Activated T-cell treated with anti-CD3 and anti-CD28 coated beads for 24 hours (primary cell): Measurements from ENCODE around the gene FBLN5.
"Not testable (repeated sequence)": the region's sequence is repeated elsewhere in the genome, so short reads cannot be mapped to it uniquely, and the experiment has no call there.

Experiments used
- DNase-seq: peaks from one replicate; pipeline ENCODE4 v3.0.0-alpha.2; 2020; ENCODE audit warnings: low read depth

Gene FBLN5

DNA sequence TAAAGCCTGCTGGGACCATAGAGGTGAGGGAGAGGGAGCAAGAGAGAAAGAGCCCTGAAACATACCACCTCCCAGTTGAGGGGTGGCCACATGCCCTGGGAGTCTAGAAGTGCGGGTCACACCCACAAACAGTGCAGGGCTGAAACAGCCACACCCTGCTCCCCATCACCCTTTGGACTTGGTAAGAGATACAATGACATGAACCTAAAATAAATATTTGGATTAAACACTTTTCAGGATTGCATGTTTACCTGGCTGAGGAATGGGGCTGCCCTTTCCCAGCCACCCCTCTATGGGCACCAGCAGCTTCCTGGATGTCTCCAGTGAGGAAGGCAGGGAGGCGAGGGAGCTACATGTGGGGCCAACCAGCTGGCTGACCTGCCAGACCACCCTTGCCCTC lies 41.1 kb downstream of the FBLN5 start:
- DNase-seq = no peak

DNA sequence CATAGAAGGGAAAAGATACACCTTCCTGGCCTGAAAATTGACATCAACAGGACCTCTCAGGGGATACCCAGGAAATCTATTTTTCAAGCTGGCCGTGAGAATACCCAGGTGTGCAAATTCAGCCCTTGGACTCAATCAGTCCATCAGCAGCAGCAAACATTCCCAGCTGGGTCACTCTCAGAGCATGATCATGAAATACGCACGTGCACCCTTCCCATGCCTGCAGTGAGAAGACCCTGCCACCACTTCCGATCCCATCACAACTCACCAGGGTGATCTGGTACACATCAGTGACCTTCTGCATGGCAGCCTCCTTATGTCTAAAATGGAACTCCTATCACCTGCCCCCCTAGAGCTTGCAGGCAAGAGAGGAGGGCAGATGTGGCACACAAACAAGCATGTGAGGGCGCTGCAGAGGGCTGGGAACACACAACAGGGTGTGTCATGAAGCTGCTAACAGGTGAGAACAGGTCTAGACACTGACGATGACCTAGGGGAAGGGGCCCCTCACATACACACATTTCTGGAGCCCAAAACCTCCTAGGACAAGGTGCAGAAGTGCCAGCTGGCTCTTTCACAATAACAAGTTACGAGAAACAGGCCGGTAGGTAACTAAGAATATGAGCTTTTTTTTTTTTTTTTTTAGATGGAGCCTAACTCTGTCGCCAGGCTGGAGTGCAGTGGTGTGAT lies 42.4 kb downstream of the FBLN5 start:
- DNase-seq = no peak

DNA sequence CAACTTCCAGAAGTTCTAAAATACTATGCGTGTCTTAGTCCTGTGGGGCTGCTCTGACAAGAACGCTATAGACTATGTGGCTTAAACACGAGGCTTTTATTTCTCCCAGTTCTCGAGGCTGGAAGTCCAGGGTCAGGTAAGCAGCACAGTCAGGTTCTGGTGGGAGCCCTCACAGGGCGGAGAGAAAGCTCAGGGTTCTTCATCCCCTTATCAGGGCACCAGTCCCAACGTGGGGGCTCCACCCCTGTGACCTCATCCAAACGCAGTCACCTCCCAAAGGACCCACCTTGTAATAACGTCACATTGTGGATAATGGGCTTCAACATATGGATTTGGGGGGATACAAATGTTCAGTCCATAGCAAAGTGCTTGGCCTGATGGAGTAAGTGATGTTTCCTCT lies 43.0 kb downstream of the FBLN5 start:
- DNase-seq = no peak

DNA sequence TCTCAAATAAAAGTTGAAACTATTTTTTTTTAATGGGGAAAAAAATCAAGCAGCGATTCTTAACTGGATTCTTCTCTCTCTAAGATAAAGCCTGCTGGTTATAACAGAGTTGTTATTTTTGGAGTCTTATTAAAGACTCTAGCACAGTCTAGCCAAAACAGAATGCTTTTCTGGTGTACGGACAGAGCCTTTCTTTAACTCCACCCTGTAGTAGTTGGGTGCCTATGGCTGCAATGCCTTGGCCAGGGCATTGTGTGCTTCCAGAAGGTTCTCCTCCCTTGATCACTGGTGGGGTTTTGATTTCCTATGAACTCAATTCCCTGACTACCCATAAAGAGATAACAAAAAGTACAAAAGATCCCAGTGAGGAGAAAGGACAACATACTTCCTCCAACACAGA lies 44.4 kb downstream of the FBLN5 start:
- DNase-seq = no peak

DNA sequence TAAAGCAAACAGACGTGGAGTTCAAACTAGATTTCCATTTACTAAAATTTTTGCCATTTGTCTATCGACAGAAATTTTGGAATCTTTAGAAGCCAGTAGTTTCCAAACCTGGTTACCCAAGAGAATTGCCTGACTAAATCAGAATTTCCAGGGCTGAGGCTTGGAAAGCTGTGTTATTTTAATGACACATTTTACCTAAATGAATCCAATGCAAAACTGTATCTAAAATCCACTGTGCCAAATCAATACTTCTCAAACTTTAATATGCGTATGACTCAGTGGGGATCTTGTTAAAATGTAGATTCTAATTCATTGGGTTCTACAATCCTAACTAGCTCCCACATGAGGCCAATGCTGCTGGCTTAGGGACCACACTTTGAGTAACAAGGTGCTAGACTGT lies 45.2 kb downstream of the FBLN5 start:
- DNase-seq = no peak

DNA sequence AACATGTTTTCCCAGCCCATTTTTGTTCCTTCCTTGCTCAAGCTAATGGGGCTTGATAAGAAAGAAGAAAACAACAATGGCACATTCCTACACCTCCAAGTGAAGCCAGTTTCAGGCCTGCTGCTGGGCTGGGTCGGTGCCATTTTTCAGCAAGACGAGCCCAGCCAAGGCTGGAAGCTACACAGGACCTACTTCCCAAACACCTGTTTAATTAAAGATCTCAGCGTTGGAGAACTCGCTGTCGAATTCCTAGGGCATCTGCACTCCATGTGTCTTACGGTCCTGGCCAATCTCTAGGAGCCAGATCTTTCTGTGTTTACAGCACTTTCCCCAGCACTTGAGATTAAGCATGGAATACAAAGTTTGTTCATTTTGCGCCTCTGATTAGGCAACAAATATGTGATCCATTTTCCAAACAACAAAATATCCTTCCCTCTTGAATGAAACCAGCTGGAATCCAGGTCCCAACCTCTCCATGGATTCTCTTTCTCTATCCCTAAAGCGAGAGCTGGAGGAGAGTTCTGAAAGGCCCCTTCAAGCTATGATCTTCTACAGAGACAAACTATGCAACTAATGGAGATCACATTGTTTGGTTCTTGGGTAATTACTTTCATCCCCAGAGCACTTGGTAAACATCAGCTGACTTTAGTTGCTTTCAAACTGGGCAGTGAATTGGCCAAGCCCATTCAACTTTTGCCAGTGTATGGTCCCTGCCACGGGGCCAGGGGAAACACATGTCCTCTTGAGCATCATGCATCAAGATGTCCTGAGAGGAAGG lies 45.9 kb downstream of the FBLN5 start:
- no peak for DNase-seq

DNA sequence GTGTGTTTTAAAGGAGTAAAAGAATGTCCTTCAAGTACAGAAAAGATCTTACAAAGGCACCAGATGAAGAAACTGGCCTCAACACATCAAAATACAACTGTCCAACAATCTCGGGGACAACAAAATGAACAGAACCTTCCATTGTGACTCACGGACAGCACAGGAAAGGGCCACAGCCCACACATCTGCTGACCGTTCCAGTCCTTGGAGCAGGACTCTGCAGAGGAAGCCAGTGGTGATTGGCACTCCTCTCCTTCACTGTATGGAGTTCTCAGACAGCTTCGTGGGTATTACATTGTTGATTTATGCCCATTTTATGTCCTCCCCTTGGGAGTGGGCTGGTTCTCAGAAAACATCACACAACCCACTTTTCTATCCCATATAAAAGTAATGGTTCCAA lies 47.7 kb downstream of the FBLN5 start:
- no peak for DNase-seq

- no peak for DNase-seq
These were observed 48.3 kb downstream of the FBLN5 start for GRCh38 chr14:91899213-91899612.

DNA sequence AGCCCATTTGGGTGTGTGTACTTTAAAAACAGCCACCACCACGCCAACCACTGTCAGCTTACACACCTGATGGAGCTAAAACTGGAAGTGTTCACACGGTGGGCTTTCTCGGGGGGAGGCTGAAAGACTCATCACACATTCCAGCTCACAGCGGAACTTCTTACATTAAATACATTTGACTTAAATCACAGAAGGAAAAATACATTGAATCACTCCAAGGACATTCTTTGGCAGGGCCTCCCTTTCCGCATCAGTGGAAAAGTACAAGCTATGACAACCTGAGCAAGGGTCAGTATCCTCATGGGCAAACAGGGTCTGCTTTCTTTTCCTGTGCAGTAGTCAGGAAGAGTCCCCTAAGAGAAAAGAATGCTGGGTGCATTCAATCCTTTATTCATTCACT lies 49.1 kb downstream of the FBLN5 start:
- no peak for DNase-seq

DNA sequence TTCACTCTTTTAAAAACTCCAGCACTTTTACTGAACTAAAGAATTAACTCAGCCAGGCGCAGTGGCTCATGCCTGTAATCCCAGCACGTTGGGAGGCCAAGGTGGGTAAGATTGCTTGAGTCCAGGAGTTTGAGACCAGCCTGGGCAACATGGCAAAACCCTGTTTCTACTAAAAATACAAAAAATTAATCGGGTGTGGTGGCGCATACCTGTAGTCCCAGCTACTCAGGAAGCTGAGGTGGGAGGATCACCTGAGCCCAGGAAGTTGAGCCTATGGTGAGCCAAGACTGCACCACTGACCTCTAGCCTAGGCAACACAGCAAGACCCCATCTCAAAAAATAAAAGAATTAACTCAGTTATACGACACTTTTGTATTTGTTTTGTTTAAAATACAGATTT lies 49.8 kb downstream of the FBLN5 start:
- not testable (repeated sequence) for DNase-seq

DNA sequence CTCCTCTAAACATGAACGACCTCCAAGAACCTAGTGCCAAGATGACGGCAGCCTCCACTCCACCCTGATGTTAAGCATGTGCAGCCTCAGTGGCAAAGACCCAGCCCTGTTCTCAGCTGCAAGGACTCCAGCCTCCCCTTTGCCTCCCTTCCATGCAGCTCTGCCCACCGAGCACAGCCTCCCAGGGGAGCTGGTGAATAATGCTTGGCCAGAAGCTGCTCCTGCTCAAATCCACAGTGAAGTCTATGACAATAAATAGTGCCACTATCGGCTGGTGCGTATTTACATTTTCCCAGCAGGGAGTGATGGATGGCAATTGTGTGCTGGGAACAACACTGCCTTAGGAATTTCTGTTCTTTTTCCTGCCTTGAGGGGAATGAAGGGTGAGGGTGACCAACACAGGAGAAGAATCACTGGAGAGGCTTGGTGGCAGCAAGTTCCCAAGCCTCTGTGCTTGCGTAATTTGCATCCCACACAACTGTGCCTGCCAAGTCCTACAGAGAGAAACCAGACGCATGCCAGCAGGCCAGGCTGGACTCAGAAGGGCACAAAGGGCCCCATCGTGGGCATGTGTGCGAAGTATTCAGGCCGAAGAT lies 50.3 kb downstream of the FBLN5 start:
- DNase-seq = no peak

GRCh38 chr14:91896419-91896818 lies 51.1 kb downstream of the FBLN5 start:
- DNase-seq = no peak

DNA sequence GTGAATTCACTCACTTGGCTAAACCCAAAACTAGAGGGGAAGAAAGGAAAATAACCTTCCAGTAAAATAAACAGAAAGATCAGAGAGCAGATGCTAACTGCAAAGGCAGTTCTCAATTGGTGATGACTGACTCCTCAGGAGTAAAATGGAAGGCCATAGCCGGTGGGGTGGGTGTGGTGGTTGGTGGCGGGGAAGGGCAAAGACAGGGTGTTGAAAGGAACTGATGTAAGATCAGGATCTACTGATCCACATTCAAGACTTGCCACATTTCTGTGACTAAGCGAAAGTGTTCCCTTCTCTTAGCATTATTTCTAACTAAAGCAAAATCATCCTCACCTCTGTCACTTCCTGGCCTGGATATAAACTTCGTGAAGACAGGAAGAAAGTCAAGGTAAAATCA lies 53.8 kb downstream of the FBLN5 start:
- no peak for DNase-seq

DNA sequence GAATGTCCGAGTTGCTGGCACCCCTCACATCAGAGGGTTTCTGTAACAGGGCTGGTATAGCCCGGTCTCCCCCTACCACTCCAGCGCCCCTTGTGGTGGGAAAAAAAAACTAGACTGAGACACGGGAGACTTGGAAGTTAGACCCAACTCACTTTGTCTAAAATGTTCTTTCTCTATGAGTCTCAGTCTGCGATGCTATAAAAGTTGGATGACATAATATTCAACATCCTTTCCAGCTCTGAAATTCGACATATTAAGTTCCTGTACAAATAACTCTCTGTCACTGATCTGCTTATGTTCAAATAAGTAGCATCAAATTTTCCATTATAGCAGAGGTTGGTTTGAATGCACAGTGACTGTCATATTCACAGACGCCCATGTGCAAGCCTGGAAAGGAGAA lies 54.5 kb downstream of the FBLN5 start:
- DNase-seq = no peak

GRCh38 chr14:91891721-91892220 lies 55.7 kb downstream of the FBLN5 start:
- DNase-seq = no peak

DNA sequence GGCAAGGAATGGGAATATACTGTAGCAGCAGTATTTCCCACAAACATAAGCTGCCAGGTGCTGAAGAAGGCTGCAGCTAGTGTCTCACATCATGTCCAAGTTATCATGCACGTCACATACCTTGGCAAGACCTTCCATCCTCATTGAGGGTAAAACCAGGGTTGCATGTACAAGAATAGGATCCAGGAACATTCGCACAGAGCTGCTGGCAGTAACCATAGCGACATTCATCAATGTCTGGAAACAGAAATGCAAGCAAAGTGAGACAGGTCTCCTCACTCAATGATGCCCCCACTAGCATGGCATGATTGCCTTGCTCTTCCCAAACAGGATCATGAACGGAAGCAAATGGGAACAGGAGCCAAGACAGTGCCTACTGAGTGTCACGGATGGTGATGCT lies 56.4 kb downstream of the FBLN5 start:
- DNase-seq = no peak

GRCh38 chr14:91890291-91890749 lies 57.2 kb downstream of the FBLN5 start:
- DNase-seq = no peak

- DNase-seq = no peak
These were observed 57.9 kb downstream of the FBLN5 start for GRCh38 chr14:91889477-91890211.

GRCh38 chr14:91888641-91889476 lies 58.6 kb downstream of the FBLN5 start:
- DNase-seq = no peak

DNA sequence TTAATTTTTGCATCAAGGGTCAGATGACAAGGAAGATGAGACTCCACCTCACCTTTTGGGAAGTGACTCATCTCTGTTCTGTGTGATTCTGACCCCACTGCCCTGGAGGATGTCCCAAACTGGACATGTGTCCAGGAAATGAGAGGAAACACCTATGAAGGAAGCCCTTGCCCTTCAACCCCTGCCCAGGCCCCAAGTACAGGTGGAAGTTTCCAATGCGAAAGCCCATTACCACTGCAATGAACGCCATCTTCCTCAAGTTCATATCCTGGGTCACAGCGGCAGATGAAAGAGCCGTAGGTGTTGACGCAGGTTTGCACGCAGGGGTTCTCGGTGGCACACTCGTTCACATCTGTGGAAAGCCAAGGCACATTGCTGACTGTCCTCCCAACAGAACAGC lies 60.5 kb downstream of the FBLN5 start:
- DNase-seq = no peak

- DNase-seq = no peak
These were observed 61.7 kb downstream of the FBLN5 start for GRCh38 chr14:91885839-91886238.
